Kidney (tissue), 14 donors: Measurements from ENCODE around the gene GPS2. TPM values are rescaled to one million over a fixed set of nuclear protein-coding genes. Genes with fewer than 3 reads are reported as not detected.
"Not testable (repeated sequence)": the region's sequence is repeated elsewhere in the genome, so short reads cannot be mapped to it uniquely, and the experiment has no call there.

Source experiments
- DNase-seq, 5 donors: peaks; one replicate each; pipeline ENCODE4 v3.0.0-alpha.2; 2013 to 2020
- FAIRE-seq: peaks from 2 replicates; lab custom pipeline; 2012; peaks lifted over from hg19 to GRCh38; lab: Jason Lieb, UNC
- H3K27ac ChIP-seq, 2 donors: one replicate each; pipeline ENCODE4 v1.7.0; 2013; ENCODE audit warnings: low read depth in 2 of 2, low read length in 2 of 2, inconsistent platforms in 1 of 2
- H3K27me3 ChIP-seq: one replicate; pipeline ENCODE4 v1.7.1; 2013; ENCODE audit warnings: low read length, inconsistent platforms; ENCODE audit not compliant: control insufficient read depth, insufficient read depth
- H3K36me3 ChIP-seq, 3 donors: one replicate each; pipeline versions ENCODE4 v1.7.0 to v1.7.1; 2013; ENCODE audit warnings: low read length in 3 of 3, control low read depth in 1 of 3, inconsistent platforms in 1 of 3; ENCODE audit not compliant: insufficient read depth in 3 of 3, control insufficient read depth in 2 of 3
- H3K4me1 ChIP-seq, 3 donors: one replicate each; pipeline versions ENCODE4 v1.7.0 to v1.7.1; 2013; ENCODE audit warnings: low read length in 3 of 3, inconsistent platforms in 1 of 3, low read depth in 1 of 3; ENCODE audit not compliant: control insufficient read depth in 2 of 3, insufficient read depth in 2 of 3
- H3K4me3 ChIP-seq, 3 donors: one replicate each; pipeline versions ENCODE4 v1.7.0 to v1.8.1; 2013; ENCODE audit warnings: low read length in 3 of 3, control low read depth in 1 of 3, inconsistent platforms in 1 of 3
- H3K9ac ChIP-seq, 3 donors: one replicate each; pipeline versions ENCODE4 v1.7.0 to v1.7.1; 2013; ENCODE audit warnings: low read length in 3 of 3, control low read depth in 1 of 3, inconsistent platforms in 1 of 3
- H3K9me3 ChIP-seq, 3 donors: one replicate each; pipeline versions ENCODE4 v1.7.0 to v1.7.1; 2013; ENCODE audit warnings: low read length in 3 of 3, control low read depth in 1 of 3, inconsistent platforms in 1 of 3; ENCODE audit not compliant: control insufficient read depth in 2 of 3, insufficient read depth in 1 of 3
- CTCF ChIP-seq: IDR thresholded peaks from 3 replicates; pipeline ENCODE4 v1.5.1; 2012; ENCODE audit warnings: mild to moderate bottlenecking, moderate library complexity, borderline replicate concordance; ENCODE audit not compliant: insufficient read depth; ENCODE audit errors: extremely low read depth
- intact Hi-C: fragments of 100-400 bp; cut with DNase I; formaldehyde crosslinking; loops from one replicate; pipeline ENCODE4 v1.11.1; 2022
- polyA plus RNA-seq: library from polyadenylated mRNA; stranded (reverse); fragments of 350-450 nt; fragmentation: Illumina TruSeq; extraction: RNeasy Lipid Tissue Mini Kit (QIAGEN cat#74804); gene quantifications from one replicate; pipeline ENCODE4 v1.2.3, GENCODE V29; 2014; ENCODE audit warnings: low read depth, low replicate concordance; ENCODE audit not compliant: insufficient read depth
- total RNA-seq: library from RNA; stranded (reverse); fragmentation: NEBNext Ultra II Directional; extraction: Animal tissue kit (Norgen Biotek cat#: 25700); gene quantifications from one replicate; pipeline ENCODE4 v1.2.1, GENCODE V29; 2021
- donor health status: control.
- donor health status: control.
- donor health status: control.
- donor health status: control.
- donor health status: control.
- donor health status: DM: yes; HTN: yes; CAD: no.
- donor health status: Normal renal cell carcinoma (clear cell type).

GPS2 gene
- total and polyA plus RNA-seq, 2 donors from 2014 or later = 67.0 to 101 TPM

GRCh38 chr17:7336240-7337175 is 21.3 kb upstream of the GPS2 start, which contains the start of gene ACAP1:
ACAP1 (plus strand) TSS chr17:7336529; CDS start chr17:7336735, 206 bp downstream.
- peak in 1 of 5 donors; percentile 81 for DNase-seq
- FAIRE-seq = no peak
- H3K27ac ChIP-seq = no peak within 1 kb of the TSS
- TF ChIP-seq CTCF = no peak
- intact Hi-C loops = no loop called here
- no peak within 1 kb of the TSS for H3K4me3 ChIP-seq
- H3K9me3 ChIP-seq = no peaks in the 10 kb centered on the region
- H3K27me3 ChIP-seq = no peaks in the 10 kb centered on the region
- no peaks in the 10 kb centered on the region for H3K4me1 ChIP-seq
- H3K36me3 ChIP-seq = no peaks in the 10 kb centered on the region
- H3K9ac ChIP-seq = no peak within 1 kb of the TSS

GRCh38 chr17:7335765-7336164 is 20.6 kb upstream of the GPS2 start:
- H3K4me3 ChIP-seq, H3K4me1 ChIP-seq, H3K36me3 ChIP-seq, H3K27me3 ChIP-seq, H3K9me3 ChIP-seq, H3K9ac ChIP-seq, DNase-seq, intact Hi-C loops, H3K27ac ChIP-seq, FAIRE-seq: not testable (repeated sequence)

- Histone ChIP-seq H3K27ac (no peak overlapping the region), H3K9ac (no peak overlapping the region), H3K4me1 (peaks cover 0 to 5% (median 0%) of the 10 kb centered on the region in 3 donors), H3K27me3 (no peaks in the 10 kb centered on the region), H3K9me3 (no peaks in the 10 kb centered on the region), H3K36me3 (no peaks in the 10 kb centered on the region), H3K4me3 (no peak overlapping the region)
- DNase-seq (no peak), FAIRE-seq (no peak)
- TF ChIP-seq CTCF = no peak
- intact Hi-C loops = no loop called here
Observed at GRCh38 chr17:7334938-7335538, 19.9 kb upstream of the GPS2 start.

- H3K27ac ChIP-seq, H3K27me3 ChIP-seq, FAIRE-seq, H3K4me3 ChIP-seq, H3K36me3 ChIP-seq, DNase-seq, H3K9me3 ChIP-seq, H3K9ac ChIP-seq, intact Hi-C loops: not testable (repeated sequence)
- peaks cover 0 to 17% (median 7%) of the 10 kb centered on the region in 3 donors for H3K4me1 ChIP-seq
Observed at GRCh38 chr17:7332600-7333069, 17.5 kb upstream of the GPS2 start.
